Stimulated activated CD4-positive, alpha-beta T cell treated with anti-CD3 and anti-CD28 coated beads, Interleukin-12 subunit alpha, Interleukin-12 subunit beta, amount 100 ng/mL, for 48 hours (primary cell): ENCODE data around the gene TIAM2.
"Not testable (repeated sequence)": the region's sequence is repeated elsewhere in the genome, so short reads cannot be mapped to it uniquely, and the experiment has no call there.

Experiments used
- DNase-seq, 3 donors: peaks; one replicate each; pipeline ENCODE4 v3.0.0-alpha.2; 2020; ENCODE audit warnings: low read depth in 2 of 3, low spot score in 1 of 3

The TIAM2 gene

DNA sequence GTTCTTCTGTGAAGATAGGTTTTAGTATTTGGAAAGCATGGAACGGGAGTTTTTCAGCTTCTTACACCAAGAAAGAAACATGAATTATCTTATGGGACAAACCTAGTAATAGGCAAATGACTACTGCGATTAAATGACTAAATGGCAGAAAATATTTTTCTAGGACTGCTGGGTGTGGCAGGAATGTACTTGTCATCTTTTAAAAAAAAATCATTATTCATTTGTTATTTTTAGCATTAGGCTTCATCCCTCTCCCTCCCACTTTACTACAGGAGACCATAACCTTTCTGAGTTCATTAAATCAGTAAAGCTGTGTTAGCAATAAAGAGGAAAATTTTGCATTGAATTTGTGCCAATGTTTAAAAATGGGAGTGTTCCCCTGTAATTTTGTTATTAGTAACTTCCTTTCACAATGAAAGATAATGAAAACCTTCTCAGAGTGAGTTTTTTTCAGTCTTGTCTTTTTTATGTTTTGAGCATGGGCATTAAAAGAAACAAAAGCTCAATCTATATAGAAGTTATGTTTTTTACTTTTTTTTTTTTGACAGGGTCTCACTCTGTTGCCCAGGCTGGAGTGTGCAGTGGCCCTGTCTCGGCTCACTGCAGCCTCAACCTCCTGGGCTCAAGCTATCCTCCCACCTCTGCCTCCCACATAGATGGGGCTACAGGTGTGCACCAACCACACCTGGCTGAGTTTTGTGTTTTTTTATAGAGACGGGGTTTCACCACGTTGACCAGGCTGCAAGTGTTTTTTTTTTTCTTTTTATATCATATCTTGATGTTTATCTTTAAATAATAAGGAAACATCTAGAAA lies 163.1 kb downstream of the TIAM2 start:
- DNase-seq, result no peak

- no peak for DNase-seq
Observed at GRCh38 chr6:155162682-155163081, 167.6 kb downstream of the TIAM2 start.

DNA sequence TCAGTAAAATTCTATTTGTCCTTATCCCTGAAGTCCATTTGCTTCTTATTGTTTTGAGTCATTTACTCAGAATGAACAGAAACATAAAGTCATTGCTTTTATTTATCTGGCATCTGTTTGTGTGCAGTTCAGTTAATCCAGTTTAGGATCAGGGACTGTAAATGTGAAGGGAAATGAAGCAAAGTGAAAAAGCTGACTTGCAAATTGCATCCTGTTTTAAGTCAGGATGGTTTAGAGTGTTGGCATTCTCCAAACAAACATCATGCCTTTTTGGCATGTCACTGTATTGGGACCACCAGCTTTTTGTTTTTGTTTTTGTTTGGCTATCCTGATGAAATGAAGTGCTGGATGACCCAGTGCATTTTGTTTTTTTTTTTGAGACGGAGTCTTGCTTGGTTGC lies 168.5 kb downstream of the TIAM2 start:
- DNase-seq, result no peak

GRCh38 chr6:155165029-155165710 lies 170.1 kb downstream of the TIAM2 start:
- no peak for DNase-seq

- no peak for DNase-seq
Observed at GRCh38 chr6:155170519-155170918, 175.4 kb downstream of the TIAM2 start.

DNA sequence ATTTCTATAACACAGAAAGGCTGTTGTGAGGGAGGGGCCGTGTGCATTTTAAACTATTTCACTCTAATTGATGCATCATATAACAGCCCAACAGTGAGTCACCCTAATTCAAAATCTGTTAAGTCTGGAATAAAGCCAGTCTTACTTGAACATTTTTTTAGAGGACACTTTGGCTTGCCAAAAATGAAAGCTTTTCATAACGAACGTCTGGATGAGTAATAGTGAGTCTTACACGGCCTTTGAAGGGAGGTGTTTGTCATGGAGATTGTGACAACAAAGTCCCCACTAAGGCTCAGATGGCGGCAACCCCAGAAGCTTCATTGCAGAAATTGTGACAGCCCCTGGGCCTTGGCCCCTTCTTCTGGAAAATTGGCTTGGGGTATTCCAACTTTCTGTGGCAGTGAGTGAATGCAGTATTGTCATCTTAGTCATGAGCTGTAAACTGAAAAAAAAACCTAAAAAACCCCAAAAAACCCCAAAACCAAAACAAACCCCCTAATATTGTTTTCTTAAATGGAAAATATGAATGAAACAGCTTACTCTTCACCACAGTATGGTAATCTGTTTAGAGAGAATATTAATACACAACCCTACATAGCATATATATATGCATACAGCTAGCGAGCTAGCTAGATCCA lies 176.1 kb downstream of the TIAM2 start:
- DNase-seq, result peak; percentile 79 to 92 (median 79)

- no peak for DNase-seq
Observed at GRCh38 chr6:155171747-155172449, 176.8 kb downstream of the TIAM2 start.

DNA sequence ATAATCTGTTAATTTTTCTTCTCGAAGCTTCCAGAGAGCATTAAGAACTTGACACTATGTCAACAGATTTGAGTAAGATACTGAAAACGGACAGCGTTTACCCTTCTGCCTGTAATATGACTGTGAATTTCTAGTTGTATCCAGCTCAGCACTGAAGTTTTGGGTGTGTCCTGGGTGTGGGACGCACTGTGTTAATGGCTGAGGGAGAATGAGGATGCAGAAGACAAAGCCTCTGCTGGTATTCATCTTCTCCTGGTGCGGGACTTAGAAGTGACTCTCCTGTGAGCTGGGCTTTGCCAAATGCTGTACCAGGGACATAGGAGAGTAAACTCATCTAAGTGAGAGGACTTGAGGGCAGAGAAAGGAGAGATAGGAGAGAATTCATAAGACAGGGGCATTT lies 178.4 kb downstream of the TIAM2 start:
- DNase-seq, result no peak

DNA sequence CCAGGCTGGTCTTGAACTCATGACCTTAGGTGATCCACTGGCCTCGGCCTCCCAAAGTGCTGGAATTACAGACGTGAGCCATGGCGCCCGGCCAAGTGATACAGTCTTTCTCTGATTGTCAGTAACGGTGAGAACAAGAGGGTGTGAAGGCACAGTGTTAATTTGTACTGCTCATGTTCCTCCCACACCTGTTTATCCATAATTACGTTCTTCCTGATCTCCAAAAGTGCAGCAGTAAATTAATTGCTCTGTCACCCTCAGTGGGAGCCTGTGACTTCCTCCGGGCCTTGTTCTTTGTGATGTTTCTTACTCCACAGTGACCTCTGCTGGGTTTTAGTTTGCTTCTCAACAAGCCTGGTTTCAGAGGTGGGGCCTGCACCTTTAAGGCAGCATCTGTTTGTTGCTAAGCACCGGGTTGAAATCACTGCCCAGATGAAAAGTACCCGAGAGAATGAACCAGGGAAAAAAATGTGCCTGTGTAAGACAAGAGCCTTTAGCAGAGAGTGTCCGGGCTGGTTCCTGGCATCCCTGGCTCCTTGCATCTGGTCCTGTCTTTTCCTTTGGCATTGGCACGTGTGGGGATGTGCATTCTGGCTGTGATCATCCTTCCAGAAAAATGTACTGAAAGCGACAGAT lies 179.6 kb downstream of the TIAM2 start:
- DNase-seq, result peak; percentile 45 to 74 (median 46)

- peak in 2 of 3 donors; percentile 28 to 81 for DNase-seq
Observed at GRCh38 chr6:155177363-155177961, 182.3 kb downstream of the TIAM2 start.

DNA sequence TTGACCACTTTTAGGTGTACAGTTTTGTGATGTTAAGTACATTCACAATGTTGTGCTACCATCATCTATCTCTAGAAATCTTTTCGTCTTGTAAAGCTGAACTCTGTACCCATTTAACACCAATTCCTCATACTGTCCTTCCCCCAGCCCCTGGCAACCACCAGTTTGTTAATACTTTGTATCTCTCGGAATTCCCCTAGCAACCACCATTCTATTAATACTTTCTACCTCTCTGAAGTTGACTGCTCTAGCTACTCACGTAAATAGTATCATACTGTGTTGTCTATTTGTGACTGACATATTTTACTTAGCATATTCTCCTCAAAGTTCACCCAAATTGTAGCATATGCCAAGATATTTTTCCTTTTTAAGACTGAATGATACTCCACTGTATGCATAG lies 186.4 kb downstream of the TIAM2 start:
- DNase-seq, result no peak

- no peak for DNase-seq
Observed at GRCh38 chr6:155182103-155182502, 187.0 kb downstream of the TIAM2 start.

GRCh38 chr6:155183095-155183494 lies 188.0 kb downstream of the TIAM2 start:
- no peak for DNase-seq

GRCh38 chr6:155185041-155185440 lies 189.9 kb downstream of the TIAM2 start:
- DNase-seq, result not testable (repeated sequence)

- DNase-seq, result peak in 1 of 3 donors; percentile 20
Observed at GRCh38 chr6:155185544-155185943, 190.4 kb downstream of the TIAM2 start.

GRCh38 chr6:155186052-155186658 lies 191.0 kb downstream of the TIAM2 start:
- DNase-seq, result peak; percentile 58 to 72 (median 60)

- DNase-seq, result no peak
Observed at GRCh38 chr6:155187106-155187505, 192.0 kb downstream of the TIAM2 start.

DNA sequence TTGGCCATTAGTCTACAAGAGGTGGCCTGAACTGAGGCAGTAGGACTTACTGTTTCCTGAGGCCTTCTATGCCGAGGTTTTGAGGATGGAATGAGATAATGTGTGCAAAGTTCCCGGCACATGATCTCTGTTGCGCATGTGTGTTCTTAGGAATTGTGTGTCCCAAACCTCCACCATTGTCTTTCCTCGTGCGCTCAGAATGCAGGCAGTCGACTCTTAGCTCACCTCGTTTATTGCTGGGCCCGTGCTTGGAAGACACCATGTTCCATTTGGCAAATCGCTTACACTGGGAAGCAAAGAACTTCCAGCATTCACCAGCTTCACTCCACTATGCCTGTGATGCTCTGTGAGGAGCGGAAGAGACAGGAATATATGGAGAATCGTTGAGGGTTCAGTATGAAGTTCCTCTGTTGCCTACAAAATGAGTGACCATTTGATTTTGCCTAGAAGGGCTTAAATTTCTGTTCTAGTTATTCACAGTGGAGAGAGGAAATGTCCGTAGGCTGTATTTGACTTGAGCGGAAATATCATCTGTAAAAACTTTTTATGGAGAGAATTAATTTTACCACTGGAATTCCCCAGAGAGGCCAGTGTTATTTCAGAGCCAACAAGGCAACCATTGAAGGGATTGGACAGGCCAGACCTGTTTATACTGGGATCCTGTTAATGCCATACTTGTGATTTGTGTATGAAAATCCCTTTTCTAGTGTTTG lies 193.0 kb downstream of the TIAM2 start:
- DNase-seq, result no peak

DNA sequence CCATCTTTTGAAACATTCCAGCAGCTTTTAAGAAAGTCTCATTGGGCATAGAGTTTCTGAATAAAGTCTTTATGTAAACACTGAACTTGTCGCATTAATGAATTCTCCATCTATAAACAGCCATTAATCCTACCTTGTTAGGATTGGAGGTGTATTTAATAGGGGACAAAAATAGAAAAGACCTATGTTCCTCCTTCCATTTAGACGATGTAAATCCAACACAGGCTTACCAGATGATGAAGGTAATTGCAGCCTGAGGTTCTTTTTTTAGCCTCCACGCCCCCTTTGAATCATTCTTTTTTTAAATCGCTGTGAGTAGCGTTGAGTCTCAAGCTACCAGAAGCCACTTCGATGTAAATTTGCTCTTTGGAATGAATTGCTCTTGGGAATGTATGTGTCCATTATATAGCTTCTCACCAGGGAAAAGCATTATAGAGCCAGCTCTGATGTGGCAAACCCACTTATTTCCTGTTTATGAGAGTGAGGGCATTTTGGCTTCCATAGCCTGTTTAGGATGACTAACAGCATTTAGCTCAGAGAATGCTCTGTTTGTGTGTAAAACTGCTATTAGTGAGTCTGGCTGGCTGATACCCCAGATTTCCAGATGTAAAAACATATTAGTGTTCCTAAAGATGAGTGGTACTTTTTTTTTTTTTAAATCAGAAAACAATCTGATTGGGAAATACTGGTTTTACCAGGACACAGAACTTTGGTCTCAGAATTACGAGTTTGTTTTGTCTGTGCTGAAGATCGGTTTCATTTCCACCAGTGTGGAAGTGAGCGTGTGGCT lies 193.8 kb downstream of the TIAM2 start:
- DNase-seq, result no peak
